CD1c-positive myeloid dendritic cell (primary cell): Measurements from ENCODE around the gene LRPPRC.
A peak's percentile ranks its signal among the peaks of the same experiment; 100 is the strongest.
"Not testable (repeated sequence)": the region's sequence is repeated elsewhere in the genome, so short reads cannot be mapped to it uniquely, and the experiment has no call there.

Experiments used
- DNase-seq: peaks from one replicate; pipeline ENCODE4 v3.0.0-alpha.2; 2016; ENCODE audit errors: extremely low spot score

Gene LRPPRC

GRCh38 chr2:43995733-43996533, at the start of gene LRPPRC:
TSS of gene LRPPRC (minus strand) at chr2:43995989. CDS start at chr2:43995947, 42 bp downstream.
- DNase-seq = peak; percentile 97

DNA sequence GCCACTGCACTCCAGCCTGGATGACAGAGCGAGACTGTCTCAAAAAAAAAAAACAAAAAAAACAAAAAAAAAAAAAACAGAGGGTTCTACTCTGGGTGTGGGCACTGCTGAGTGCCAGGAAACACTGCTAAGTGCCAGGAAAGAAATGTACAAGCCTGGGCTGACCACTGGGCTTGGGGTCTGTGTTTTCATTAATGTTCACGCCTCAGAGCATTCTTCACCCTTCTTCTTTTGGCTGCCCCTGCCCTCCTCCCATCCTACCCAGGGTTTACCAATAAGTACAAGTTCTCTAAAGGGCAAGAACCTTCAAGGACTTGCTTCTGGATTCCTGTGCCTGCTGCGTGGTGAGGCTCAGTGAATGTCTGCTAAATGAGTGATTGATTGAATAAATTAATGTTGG, 49.3 kb upstream of the LRPPRC start:
- no peak for DNase-seq

DNA sequence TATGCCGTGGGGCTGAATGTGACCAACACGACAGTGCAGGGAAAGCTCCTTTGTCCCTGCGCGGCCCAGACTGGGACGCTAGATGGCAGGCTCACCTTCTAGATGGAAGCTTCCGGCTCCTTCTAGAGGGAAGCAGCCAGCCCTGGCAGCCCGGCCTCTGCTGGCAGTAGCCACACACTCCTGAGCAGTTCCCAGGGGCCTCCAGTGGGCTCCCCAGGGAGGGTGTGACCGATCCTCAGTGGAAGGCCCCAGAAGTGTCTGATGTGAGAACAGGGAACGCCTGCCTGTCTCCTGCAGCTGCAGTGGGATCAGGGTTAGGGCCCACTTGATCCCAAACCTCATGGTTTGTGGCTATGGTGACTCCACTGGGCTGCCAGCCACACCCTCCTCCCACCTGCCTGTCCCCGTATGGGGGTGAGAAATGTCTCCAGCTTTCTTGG, 48.5 kb upstream of the LRPPRC start:
- DNase-seq = peak; percentile 84

DNA sequence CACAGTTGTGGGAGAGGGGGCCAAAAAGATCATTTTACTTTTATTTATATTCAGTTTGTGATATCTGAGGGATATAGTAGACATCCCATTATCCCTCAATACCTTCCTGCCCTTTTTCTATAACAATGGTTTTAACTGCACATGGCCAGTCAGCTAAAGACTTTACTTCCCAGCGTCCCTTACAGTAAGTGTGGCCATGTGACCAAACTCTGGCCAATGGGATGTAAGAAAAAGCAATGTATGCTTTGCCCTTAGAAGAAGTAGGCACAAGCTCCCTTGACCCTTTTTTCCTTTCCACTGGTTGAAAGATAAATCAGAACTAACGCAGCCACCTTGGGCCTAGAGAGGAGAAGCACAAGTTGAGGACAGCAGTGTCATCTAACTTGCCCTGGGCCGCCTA, 44.6 kb upstream of the LRPPRC start:
- DNase-seq = no peak

GRCh38 chr2:44038277-44038676, 42.5 kb upstream of the LRPPRC start:
- DNase-seq = no peak

- no peak for DNase-seq
These were observed 41.4 kb upstream of the LRPPRC start for GRCh38 chr2:44037221-44037620.

DNA sequence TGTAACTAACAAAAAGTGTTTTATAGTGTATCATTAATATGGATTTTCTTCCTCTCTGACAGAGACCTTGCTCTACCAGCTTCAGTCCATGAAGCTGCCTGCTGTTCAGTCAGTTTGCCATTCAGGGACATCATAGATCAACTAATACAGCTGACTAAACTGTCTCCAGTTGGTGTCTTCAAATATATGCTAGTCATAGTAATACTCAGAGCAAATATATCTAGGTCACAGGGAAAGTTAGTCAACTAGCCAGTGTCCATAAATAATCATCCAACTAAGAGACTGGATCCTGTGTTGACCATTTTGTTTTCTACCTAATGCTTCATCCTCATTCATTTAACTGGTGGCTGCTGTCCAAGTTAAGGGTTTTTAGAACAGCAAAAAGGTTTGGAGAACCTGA, 38.2 kb upstream of the LRPPRC start:
- no peak for DNase-seq

GRCh38 chr2:44027076-44027475, 31.3 kb upstream of the LRPPRC start:
- DNase-seq = not testable (repeated sequence)

DNA sequence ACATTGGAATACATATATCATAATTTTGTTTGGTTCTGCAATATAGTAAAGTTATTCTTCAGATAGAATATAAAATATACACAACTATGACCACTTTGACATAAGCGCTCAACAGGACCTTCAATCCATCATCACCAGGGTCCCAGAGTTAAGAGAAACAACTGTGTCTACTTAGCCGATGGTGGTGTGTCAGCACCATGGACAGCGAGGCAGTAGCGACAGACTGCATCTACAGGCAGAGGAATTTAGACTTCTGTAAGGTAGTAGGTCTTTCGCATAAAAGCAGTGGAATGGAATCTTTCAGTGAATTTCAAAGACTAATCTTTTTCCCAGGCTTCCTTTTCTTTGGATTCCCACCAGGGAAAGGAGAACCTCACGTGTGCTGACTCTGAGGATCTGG, 20.5 kb upstream of the LRPPRC start:
- no peak for DNase-seq

DNA sequence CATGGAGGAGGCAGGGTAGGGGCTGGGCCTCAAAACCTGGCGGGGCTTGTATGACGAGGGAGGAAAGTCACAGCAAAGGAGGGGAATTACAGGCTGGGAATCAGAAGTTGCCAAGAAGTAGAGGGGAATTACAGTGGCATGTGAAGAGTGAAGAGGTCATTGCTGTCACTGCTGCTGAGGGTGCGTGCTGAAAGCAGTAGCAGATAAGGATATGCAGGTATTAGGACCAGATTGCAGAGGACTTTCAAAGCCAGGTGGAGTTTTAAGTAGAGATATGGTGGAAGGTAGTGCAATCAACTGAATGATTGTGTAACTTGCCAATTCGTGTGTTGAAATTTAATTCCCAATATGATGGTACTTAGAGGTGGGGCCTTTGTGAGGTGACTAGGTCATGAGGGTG, 19.4 kb upstream of the LRPPRC start:
- DNase-seq = no peak

- DNase-seq = not testable (repeated sequence)
These were observed 17.4 kb upstream of the LRPPRC start for GRCh38 chr2:44013205-44013604.

DNA sequence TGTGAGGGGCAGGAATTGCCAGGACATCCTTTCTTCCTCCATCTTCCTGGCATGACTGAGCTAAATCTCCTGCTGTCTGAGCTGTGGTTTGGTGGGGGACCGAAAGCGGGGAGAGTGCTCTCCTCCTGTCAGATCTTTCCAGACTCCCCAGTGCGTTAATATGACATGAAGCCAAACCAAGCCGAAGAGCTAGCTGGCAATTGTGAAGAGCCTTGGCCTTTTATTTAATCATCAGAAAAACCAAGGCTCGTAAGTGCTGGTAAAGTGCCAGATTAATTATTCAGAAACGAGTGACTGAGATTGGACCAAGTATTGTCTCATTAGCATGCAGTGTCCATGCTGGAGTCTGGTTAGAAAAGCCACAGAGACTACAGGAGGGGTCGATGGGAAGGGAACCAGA, 14.5 kb upstream of the LRPPRC start:
- no peak for DNase-seq

GRCh38 chr2:44009136-44009735, 13.4 kb upstream of the LRPPRC start:
- DNase-seq = no peak

- no peak for DNase-seq
These were observed 10.1 kb upstream of the LRPPRC start for GRCh38 chr2:44005846-44006245.

- no peak for DNase-seq
These were observed 9.2 kb upstream of the LRPPRC start for GRCh38 chr2:44004735-44005602.

DNA sequence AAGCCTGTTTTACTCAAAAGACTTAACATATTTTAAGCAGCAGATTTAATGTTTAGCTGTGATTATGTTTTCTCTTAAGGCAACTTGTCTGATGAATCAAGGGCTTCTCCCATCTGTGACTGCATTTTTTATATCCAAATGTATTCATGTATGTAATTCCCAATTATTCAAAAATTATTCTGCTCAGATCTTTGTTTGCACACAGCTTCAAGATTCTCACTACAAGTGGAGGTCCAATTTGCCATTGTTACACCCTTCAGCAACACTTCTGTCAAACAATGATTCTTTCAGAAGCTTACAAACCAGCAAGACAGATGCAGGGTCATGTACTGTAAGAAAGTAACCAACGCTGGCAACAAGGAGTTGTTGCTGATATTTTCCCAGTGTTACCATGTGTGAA, 5.9 kb upstream of the LRPPRC start:
- no peak for DNase-seq

GRCh38 chr2:43998263-43998662, 2.5 kb upstream of the LRPPRC start:
- no peak for DNase-seq

DNA sequence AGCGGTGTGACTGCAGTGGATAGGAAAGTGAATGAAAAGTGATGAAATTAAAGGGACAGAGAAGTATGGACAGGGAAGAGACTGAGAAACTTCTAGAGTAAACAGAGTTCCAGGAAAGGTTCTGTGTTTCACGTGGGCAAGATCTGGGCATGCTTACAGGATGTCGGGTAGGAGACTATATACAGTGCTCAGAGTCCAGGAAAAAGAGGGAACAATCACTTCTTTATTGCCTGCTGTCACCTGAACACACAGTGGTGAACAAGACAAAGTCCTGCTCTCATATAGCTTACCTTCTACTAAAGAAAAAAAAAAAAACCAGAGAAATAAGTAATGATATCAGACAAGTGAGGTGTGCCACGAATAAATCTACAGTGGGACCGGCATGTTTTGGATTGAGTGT, 2.4 kb downstream of the LRPPRC start:
- no peak for DNase-seq

DNA sequence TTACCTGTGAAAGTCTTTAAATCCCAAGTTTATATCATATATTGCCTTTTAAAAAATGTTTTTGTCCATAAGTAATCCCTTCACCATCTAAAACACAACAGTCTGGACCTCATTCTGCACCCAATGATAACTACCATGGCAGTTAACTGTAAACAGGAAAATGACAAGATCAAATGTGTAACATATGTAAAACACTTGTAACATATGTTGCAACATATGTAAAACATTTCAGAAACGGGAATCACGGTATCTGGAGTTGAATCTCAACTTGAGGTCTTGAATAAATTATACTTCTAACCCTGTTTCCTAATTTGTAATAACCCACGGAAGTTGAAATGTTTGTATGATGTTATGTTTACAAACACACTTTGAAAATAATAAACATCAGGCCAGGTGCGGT, 6.2 kb downstream of the LRPPRC start:
- no peak for DNase-seq

GRCh38 chr2:43986600-43986999, 9.2 kb downstream of the LRPPRC start:
- no peak for DNase-seq

- no peak for DNase-seq
These were observed 10.4 kb downstream of the LRPPRC start for GRCh38 chr2:43985359-43985758.

GRCh38 chr2:43984533-43984932, 11.3 kb downstream of the LRPPRC start:
- no peak for DNase-seq

DNA sequence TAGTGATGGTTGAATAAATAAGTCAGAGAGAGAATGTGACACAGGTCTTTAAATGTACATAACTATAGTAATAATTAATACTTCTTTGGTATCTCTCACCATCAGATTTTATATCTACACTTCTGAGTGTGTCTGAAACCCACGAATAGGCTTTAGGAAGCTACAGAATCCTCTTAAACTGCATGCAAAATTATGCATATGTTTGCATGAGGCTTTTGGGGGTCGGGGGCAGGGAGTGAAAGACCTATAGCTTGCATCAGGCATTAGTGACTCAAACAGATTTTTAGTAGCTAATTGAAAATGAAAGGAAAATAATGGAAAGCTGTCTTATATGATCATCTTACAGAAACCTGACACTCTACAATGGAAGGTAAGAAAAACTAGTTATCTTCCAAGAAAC, 14.9 kb downstream of the LRPPRC start:
- DNase-seq = no peak
